Chondrocyte (in vitro differentiated cells): ENCODE measurements around the gene RNF31. TPM values are rescaled to one million over a fixed set of nuclear protein-coding genes. Genes with fewer than 3 reads are reported as not detected.

Experiments
- DNase-seq: peaks from one replicate; pipeline ENCODE4 v3.0.0; 2021; ENCODE audit warnings: mixed read lengths, low spot score
- H3K27ac Mint-ChIP-seq: one replicate; pipeline ENCODE4 v1.8.0; 2021; ENCODE audit warnings: mild to moderate bottlenecking, moderate library complexity, mixed read lengths; ENCODE audit not compliant: unreplicated experiment
- H3K27me3 Mint-ChIP-seq: 2 replicates; pipeline ENCODE4 v1.8.0; 2021; ENCODE audit warnings: low read depth, mixed read lengths
- H3K36me3 Mint-ChIP-seq: 2 replicates; pipeline ENCODE4 v1.8.0; 2021; ENCODE audit warnings: low read depth, mixed read lengths
- H3K4me1 Mint-ChIP-seq: 2 replicates; pipeline ENCODE4 v1.8.0; 2021; ENCODE audit warnings: low read depth, mild to moderate bottlenecking, mixed read lengths
- H3K4me3 Mint-ChIP-seq: one replicate; pipeline ENCODE4 v1.8.0; 2021; ENCODE audit warnings: mild to moderate bottlenecking, moderate library complexity, mixed read lengths; ENCODE audit not compliant: unreplicated experiment
- H3K9me3 Mint-ChIP-seq: 2 replicates; pipeline ENCODE4 v1.8.0; 2021; ENCODE audit warnings: low read depth, mixed read lengths
- CTCF ChIP-seq: fragments of 200-600 bp; sonication (generic); IDR thresholded peaks from 2 replicates; pipeline ENCODE4 v1.5.0; 2021; ENCODE audit warnings: antibody characterized with exemption, mild to moderate bottlenecking, moderate library complexity
- total RNA-seq: library from RNA; stranded (reverse); gene quantifications from 3 replicates; pipeline ENCODE4 v1.2.1, GENCODE V29; 2021

RNF31 gene
- total RNA-seq, 1 donor from 2014 or later, result 45.8 TPM

GRCh38 chr14:24119691-24120090 is 27.6 kb upstream of the RNF31 start:
- DNase-seq, result no peak
- Mint-ChIP-seq H3K9me3 (no peaks in the 10 kb centered on the region), H3K4me1 (peaks cover 16% of the 10 kb centered on the region), H3K4me3 (no peak overlapping the region), H3K36me3 (peaks cover 29% of the 10 kb centered on the region), H3K27me3 (no peaks in the 10 kb centered on the region), H3K27ac (no peak overlapping the region)
- TF ChIP-seq CTCF, result no peak

- DNase-seq, result no peak
- Mint-ChIP-seq H3K27me3 (no peaks in the 10 kb centered on the region), H3K36me3 (peaks cover 29% of the 10 kb centered on the region), H3K4me1 (peaks cover 4% of the 10 kb centered on the region), H3K4me3 (no peak overlapping the region), H3K27ac (no peak overlapping the region), H3K9me3 (no peaks in the 10 kb centered on the region)
- TF ChIP-seq CTCF, result no peak
Measured at GRCh38 chr14:24121210-24121609, 26.1 kb upstream of the RNF31 start.

GRCh38 chr14:24122416-24122815 is 24.9 kb upstream of the RNF31 start:
- Mint-ChIP-seq H3K36me3 (peaks cover 28% of the 10 kb centered on the region), H3K4me1 (no peaks in the 10 kb centered on the region), H3K27me3 (no peaks in the 10 kb centered on the region), H3K4me3 (no peak overlapping the region), H3K9me3 (no peaks in the 10 kb centered on the region), H3K27ac (no peak overlapping the region)
- no peak for DNase-seq
- TF ChIP-seq CTCF, result no peak

GRCh38 chr14:24122898-24123297 is 24.4 kb upstream of the RNF31 start:
- DNase-seq, result no peak
- TF ChIP-seq CTCF, result no peak
- Mint-ChIP-seq H3K4me3 (no peak overlapping the region), H3K27me3 (no peaks in the 10 kb centered on the region), H3K9me3 (no peaks in the 10 kb centered on the region), H3K4me1 (no peaks in the 10 kb centered on the region), H3K36me3 (peaks cover 27% of the 10 kb centered on the region), H3K27ac (no peak overlapping the region)

GRCh38 chr14:24123424-24124417 is 23.6 kb upstream of the RNF31 start:
- no peak for TF ChIP-seq CTCF
- H3K9me3 Mint-ChIP-seq, result no peaks in the 10 kb centered on the region
- H3K27me3 Mint-ChIP-seq, result no peaks in the 10 kb centered on the region
- no peak for DNase-seq
- H3K27ac Mint-ChIP-seq, result no peak overlapping the region
- H3K36me3 Mint-ChIP-seq, result peaks cover 20% of the 10 kb centered on the region
- no peak overlapping the region for H3K4me3 Mint-ChIP-seq
- H3K4me1 Mint-ChIP-seq, result no peaks in the 10 kb centered on the region
